GM18870 (cell line): ENCODE results near the gene TRIM38.

Experiments
- ATAC-seq: cut with Tn5 transposase; IDR thresholded peaks from one replicate; pipeline ENCODE4 v1.9.1; 2021; ENCODE audit warnings: moderate library complexity; ENCODE audit not compliant: unreplicated experiment

The TRIM38 gene

GRCh38 chr6:26025047-26025893 lies 62.7 kb downstream of the TRIM38 start:
- no peak for ATAC-seq

GRCh38 chr6:26025894-26026832 lies 63.6 kb downstream of the TRIM38 start:
- ATAC-seq: peak; percentile 38

- peak; percentile 31 for ATAC-seq
Observed at GRCh38 chr6:26026833-26027490, 64.4 kb downstream of the TRIM38 start.

GRCh38 chr6:26027491-26028211 lies 65.0 kb downstream of the TRIM38 start:
- ATAC-seq: no peak

GRCh38 chr6:26028212-26028745 lies 65.7 kb downstream of the TRIM38 start:
- no peak for ATAC-seq

- no peak for ATAC-seq
Observed at GRCh38 chr6:26028746-26029569, 66.4 kb downstream of the TRIM38 start.

GRCh38 chr6:26029570-26029856 lies 66.9 kb downstream of the TRIM38 start:
- no peak for ATAC-seq

- ATAC-seq: no peak
Observed at GRCh38 chr6:26029857-26030653, 67.5 kb downstream of the TRIM38 start.

- no peak for ATAC-seq
Observed at GRCh38 chr6:26030716-26031115, 68.1 kb downstream of the TRIM38 start.

GRCh38 chr6:26031151-26031594 lies 68.6 kb downstream of the TRIM38 start:
- no peak for ATAC-seq

- ATAC-seq: peak; percentile 50
Observed at GRCh38 chr6:26031595-26032339, 69.2 kb downstream of the TRIM38 start.

GRCh38 chr6:26032340-26033084 lies 69.9 kb downstream of the TRIM38 start:
- ATAC-seq: no peak

- peak; percentile 62 for ATAC-seq
Observed at GRCh38 chr6:26033085-26033940, 70.7 kb downstream of the TRIM38 start.

- no peak for ATAC-seq
Observed at GRCh38 chr6:26033941-26034354, 71.3 kb downstream of the TRIM38 start.

- ATAC-seq: no peak
Observed at GRCh38 chr6:26034905-26035304, 72.3 kb downstream of the TRIM38 start.
